ENCODE measurements around the gene RHOV.

DNA sequence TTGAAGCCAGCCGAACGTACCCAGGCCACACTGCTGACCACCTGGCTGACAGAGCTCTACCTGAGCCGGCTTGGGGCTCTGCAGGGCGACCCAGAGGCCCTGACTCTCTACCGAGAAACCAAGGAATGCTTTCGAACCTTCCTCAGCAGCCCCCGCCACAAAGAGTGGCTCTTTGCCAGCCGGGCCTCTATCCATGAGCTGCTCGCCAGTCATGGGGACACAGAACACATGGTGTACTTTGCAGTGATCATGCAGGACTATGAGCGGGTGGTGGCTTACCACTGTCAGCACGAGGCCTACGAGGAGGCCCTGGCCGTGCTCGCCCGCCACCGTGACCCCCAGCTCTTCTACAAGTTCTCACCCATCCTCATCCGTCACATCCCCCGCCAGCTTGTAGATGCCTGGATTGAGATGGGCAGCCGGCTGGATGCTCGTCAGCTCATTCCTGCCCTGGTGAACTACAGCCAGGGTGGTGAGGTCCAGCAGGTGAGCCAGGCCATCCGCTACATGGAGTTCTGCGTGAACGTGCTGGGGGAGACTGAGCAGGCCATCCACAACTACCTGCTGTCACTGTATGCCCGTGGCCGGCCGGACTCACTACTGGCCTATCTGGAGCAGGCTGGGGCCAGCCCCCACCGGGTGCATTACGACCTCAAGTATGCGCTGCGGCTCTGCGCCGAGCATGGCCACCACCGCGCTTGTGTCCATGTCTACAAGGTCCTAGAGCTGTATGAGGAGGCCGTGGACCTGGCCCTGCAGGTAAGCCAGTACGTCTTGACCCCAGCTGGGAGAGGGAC is 26.4 kb upstream of the RHOV start:
- TF ChIP-seq, protein P1, sequence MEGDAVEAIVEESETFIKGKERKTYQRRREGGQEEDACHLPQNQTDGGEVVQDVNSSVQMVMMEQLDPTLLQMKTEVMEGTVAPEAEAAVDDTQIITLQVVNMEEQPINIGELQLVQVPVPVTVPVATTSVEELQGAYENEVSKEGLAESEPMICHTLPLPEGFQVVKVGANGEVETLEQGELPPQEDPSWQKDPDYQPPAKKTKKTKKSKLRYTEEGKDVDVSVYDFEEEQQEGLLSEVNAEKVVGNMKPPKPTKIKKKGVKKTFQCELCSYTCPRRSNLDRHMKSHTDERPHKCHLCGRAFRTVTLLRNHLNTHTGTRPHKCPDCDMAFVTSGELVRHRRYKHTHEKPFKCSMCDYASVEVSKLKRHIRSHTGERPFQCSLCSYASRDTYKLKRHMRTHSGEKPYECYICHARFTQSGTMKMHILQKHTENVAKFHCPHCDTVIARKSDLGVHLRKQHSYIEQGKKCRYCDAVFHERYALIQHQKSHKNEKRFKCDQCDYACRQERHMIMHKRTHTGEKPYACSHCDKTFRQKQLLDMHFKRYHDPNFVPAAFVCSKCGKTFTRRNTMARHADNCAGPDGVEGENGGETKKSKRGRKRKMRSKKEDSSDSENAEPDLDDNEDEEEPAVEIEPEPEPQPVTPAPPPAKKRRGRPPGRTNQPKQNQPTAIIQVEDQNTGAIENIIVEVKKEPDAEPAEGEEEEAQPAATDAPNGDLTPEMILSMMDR (IDR thresholded peaks at IDR 0.05) = no peak
- TF ChIP-seq POLR2A (IDR thresholded peaks at IDR 0.05) = no peak

All from tibial nerve (tissue), 3 donors.